Thyroid gland (tissue), 4 donors: ENCODE measurements around the gene FADS1.

Experiments
- POLR2A ChIP-seq, 2 donors: fragments of 450-650 bp; IDR thresholded peaks; one replicate each; pipeline ENCODE4 v1.6.1; 2017; ENCODE audit warnings: antibody characterized with exemption in 2 of 2, mild to moderate bottlenecking in 2 of 2, moderate library complexity in 1 of 2
- TF ChIP-seq, protein P1 (sequence below), 6 experiments: fragments of 200-600 bp in 3 of 6; fragments of 450-650 bp in 3 of 6; sonication (generic) in 3 of 6; IDR thresholded peaks; one replicate each; pipeline ENCODE4 v1.5.1; 2016 to 2019; ENCODE audit warnings: antibody characterized with exemption in 6 of 6, mild to moderate bottlenecking in 2 of 6, inconsistent platforms in 1 of 6, moderate library complexity in 1 of 6

DNA sequence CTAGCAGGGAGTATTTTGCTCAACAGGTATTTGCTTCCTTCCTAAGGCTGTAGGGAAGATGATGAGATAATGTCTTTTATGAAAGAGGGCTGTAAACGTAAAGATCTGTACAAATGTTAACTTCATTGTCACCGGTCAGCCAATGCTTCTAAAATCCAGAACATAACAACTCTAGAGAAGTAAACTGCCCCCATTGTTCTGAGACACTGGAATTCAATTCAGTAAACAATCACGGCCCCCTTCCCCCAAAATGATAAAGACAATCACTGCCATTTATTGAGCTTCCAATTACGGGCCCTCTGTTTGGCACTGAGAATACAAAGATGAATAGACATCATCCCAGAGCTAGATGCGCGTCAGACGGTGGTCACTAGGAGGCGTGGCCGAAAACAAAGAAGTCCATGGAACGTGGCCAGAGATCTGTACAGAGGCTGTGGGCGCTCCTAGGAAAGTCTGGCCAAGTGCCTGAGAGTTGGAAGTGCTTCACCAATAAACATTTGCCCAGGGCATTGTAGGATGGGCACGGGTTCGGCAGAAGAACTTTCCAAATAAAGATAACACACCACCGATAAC lies 25.0 kb downstream of the FADS1 start:
- TF ChIP-seq POLR2A (IDR thresholded peaks at IDR 0.05) = no peak
- TF ChIP-seq, protein P1, sequence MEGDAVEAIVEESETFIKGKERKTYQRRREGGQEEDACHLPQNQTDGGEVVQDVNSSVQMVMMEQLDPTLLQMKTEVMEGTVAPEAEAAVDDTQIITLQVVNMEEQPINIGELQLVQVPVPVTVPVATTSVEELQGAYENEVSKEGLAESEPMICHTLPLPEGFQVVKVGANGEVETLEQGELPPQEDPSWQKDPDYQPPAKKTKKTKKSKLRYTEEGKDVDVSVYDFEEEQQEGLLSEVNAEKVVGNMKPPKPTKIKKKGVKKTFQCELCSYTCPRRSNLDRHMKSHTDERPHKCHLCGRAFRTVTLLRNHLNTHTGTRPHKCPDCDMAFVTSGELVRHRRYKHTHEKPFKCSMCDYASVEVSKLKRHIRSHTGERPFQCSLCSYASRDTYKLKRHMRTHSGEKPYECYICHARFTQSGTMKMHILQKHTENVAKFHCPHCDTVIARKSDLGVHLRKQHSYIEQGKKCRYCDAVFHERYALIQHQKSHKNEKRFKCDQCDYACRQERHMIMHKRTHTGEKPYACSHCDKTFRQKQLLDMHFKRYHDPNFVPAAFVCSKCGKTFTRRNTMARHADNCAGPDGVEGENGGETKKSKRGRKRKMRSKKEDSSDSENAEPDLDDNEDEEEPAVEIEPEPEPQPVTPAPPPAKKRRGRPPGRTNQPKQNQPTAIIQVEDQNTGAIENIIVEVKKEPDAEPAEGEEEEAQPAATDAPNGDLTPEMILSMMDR (IDR thresholded peaks at IDR 0.05) = no peak
